A549 (cell line): ENCODE measurements around the gene DYDC1. TPM values are rescaled to one million over a fixed set of nuclear protein-coding genes. Genes with fewer than 3 reads are reported as not detected.

ENCODE experiments used
- ATAC-seq, 2 experiments: fragments of 200-7000 bp in 1 of 2; fragments of >200 bp in 1 of 2; cut with Nextera tagmentation in 1 of 2; cut with Tn5 transposase in 1 of 2; 3 replicates each; pipeline versions ENCODE4 v1.8.0 to v1.9.1; 2018 to 2020; ENCODE audit warnings: mild to moderate bottlenecking in 1 of 2, moderate library complexity in 1 of 2
- CTCF ChIA-PET: fragments of 300-600 bp; sonication (Branson Sonifier 250); formaldehyde crosslinking; extraction: SDS; loops from one replicate; lab custom pipeline; 2021; ENCODE audit warnings: antibody characterized with exemption, inconsistent platforms; lab: Yijun Ruan, JAX
- POLR2A ChIA-PET: fragments of 350-600 bp; formaldehyde crosslinking; extraction: SDS; loops from one replicate; lab custom pipeline; 2021; ENCODE audit warnings: antibody characterized with exemption, inconsistent platforms; lab: Yijun Ruan, JAX
- DNase-seq, 2 experiments: peaks; one replicate each; pipeline versions ENCODE4 v3.0.0 to v3.0.0-alpha.2; 2011 to 2016; ENCODE audit warnings: low read depth in 1 of 2, low spot score in 1 of 2
- FAIRE-seq: peaks from 2 replicates; lab custom pipeline; 2011; peaks lifted over from hg19 to GRCh38; lab: Jason Lieb, UNC
- H3K27ac ChIP-seq, 2 experiments: fragments of >200 bp; sonication (Bioruptor Twin); formaldehyde crosslinking; 3 replicates each; pipeline ENCODE4 v1.5.1; 2016 to 2017
- H3K4me1 ChIP-seq: fragments of >200 bp; sonication (Bioruptor Twin); formaldehyde crosslinking; 3 replicates; pipeline ENCODE4 v1.6.1; 2016
- H3K4me2 ChIP-seq: fragments of >200 bp; sonication (Bioruptor Twin); formaldehyde crosslinking; 3 replicates; pipeline ENCODE4 v1.6.1; 2016
- H3K4me3 ChIP-seq: fragments of >200 bp; sonication (Bioruptor Twin); formaldehyde crosslinking; 3 replicates; pipeline ENCODE4 v1.5.1; 2016
- H3K9me3 ChIP-seq: fragments of >200 bp; sonication (Bioruptor Twin); formaldehyde crosslinking; 3 replicates; pipeline ENCODE4 v1.6.1; 2016
- BHLHE40 ChIP-seq: IDR thresholded peaks from 2 replicates; pipeline ENCODE4 v1.6.1; 2012; ENCODE audit warnings: low read depth, low read length, inconsistent platforms
- CEBPB ChIP-seq, 2 experiments: fragments of >200 bp in 1 of 2; sonication (Bioruptor Twin) in 1 of 2; formaldehyde crosslinking in 1 of 2; IDR thresholded peaks; 2 replicates each; pipeline ENCODE4 v1.6.1; 2012 to 2016
- CHD2 ChIP-seq: fragments of 150-350 bp; IDR thresholded peaks from 2 replicates; pipeline ENCODE4 v1.6.1; 2014; ENCODE audit warnings: low read length; ENCODE audit not compliant: partially characterized antibody
- CHD4 ChIP-seq: fragments of 200-600 bp; sonication (generic); IDR thresholded peaks from 2 replicates; pipeline ENCODE4 v1.6.1; 2016; ENCODE audit warnings: antibody characterized with exemption, mild to moderate bottlenecking, borderline replicate concordance
- EHMT2 ChIP-seq: fragments of 200-600 bp; sonication (generic); IDR thresholded peaks from 2 replicates; pipeline ENCODE4 v1.6.1; 2016; ENCODE audit warnings: antibody characterized with exemption, low read depth, mild to moderate bottlenecking, moderate library complexity
- GATA3 ChIP-seq: IDR thresholded peaks from 2 replicates; pipeline ENCODE4 v1.6.1; 2012; ENCODE audit warnings: borderline replicate concordance
- HDAC2 ChIP-seq: fragments of 200-600 bp; sonication (generic); IDR thresholded peaks from 2 replicates; pipeline ENCODE4 v1.6.1; 2016
- HEYL ChIP-seq: fragments of 250-450 bp; sonication (Bioruptor Pico); IDR thresholded peaks from 2 replicates; pipeline ENCODE4 v1.8.0; 2021; ENCODE audit warnings: mild to moderate bottlenecking, moderate library complexity
- HOXB13 ChIP-seq: fragments of 250-450 bp; sonication (Bioruptor Pico); IDR thresholded peaks from 2 replicates; pipeline ENCODE4 v1.5.0; 2020; ENCODE audit warnings: low read depth, mild to moderate bottlenecking, moderate library complexity
- JUN ChIP-seq, 2 experiments: fragments of >200 bp; sonication (Bioruptor Twin); formaldehyde crosslinking; IDR thresholded peaks; 2 replicates in 1 of 2; 3 replicates in 1 of 2; pipeline ENCODE4 v1.6.1; 2016 to 2017
- JUNB ChIP-seq: fragments of >200 bp; sonication (Bioruptor Twin); formaldehyde crosslinking; IDR thresholded peaks from 2 replicates; pipeline ENCODE4 v1.6.1; 2016
- KDM5A ChIP-seq: fragments of 200-600 bp; sonication (generic); IDR thresholded peaks from 2 replicates; pipeline ENCODE4 v1.6.1; 2016; ENCODE audit warnings: antibody characterized with exemption, mild to moderate bottlenecking
- MYC ChIP-seq: IDR thresholded peaks from 2 replicates; pipeline ENCODE4 v1.6.1; 2012; ENCODE audit warnings: mild to moderate bottlenecking, inconsistent platforms, low read length, improper control_type of control experiment, borderline replicate concordance
- NFE2L2 ChIP-seq: fragments of 150-350 bp; conservative IDR thresholded peaks from 2 replicates; pipeline ENCODE4 v1.6.1; 2014; ENCODE audit warnings: low read length
- NPAS2 ChIP-seq: fragments of 250-450 bp; sonication (Bioruptor Pico); IDR thresholded peaks from 2 replicates; pipeline ENCODE4 v1.8.0; 2022; ENCODE audit warnings: mild to moderate bottlenecking, moderate library complexity, borderline replicate concordance
- SREBF2 ChIP-seq: fragments of 450-650 bp; IDR thresholded peaks from 2 replicates; pipeline ENCODE4 v1.6.1; 2014; ENCODE audit warnings: mild to moderate bottlenecking, moderate library complexity
- ZFP36 ChIP-seq: fragments of 450-650 bp; IDR thresholded peaks from 2 replicates; pipeline ENCODE4 v1.6.1; 2014; ENCODE audit warnings: borderline replicate concordance; ENCODE audit not compliant: partially characterized antibody
- ZSCAN20 ChIP-seq: fragments of 250-450 bp; sonication (Bioruptor Pico); IDR thresholded peaks from 2 replicates; pipeline ENCODE4 v1.8.0; 2022; ENCODE audit warnings: mild to moderate bottlenecking, moderate library complexity
- WGBS: methylation state at CpG from one replicate; pipeline ENCODE4 v1.1.6; 2017; ENCODE audit errors: missing lambda C conversion rate; 5-methylcytosine and 5-hydroxymethylcytosine counted together
- polyA plus RNA-seq, 4 experiments: library from polyadenylated mRNA; depleted of rRNA in 3 of 4; stranded (reverse); fragments of >200 nt; fragmentation: RNase III in 1 of 4; extraction: RNeasy Plus Mini Kit Qiagen cat#74134 plus additional on column Dnase treatment in 1 of 4; gene quantifications; 2 replicates in 3 of 4; 3 replicates in 1 of 4; pipeline ENCODE4 v1.2.3, GENCODE V29; 2011 to 2017
- TF ChIP-seq, protein P1 (sequence below): fragments of 200-600 bp; sonication (generic); IDR thresholded peaks from 2 replicates; pipeline ENCODE4 v1.6.1; 2016; ENCODE audit warnings: antibody characterized with exemption, mild to moderate bottlenecking, moderate library complexity
- TF ChIP-seq, protein P2 (sequence below): fragments of 450-650 bp; IDR thresholded peaks from 2 replicates; pipeline ENCODE4 v1.6.1; 2014; ENCODE audit warnings: antibody characterized with exemption
- TF ChIP-seq, protein P3 (sequence below): fragments of 250-450 bp; sonication (Bioruptor Pico); IDR thresholded peaks from 2 replicates; pipeline ENCODE4 v1.5.0; 2020; ENCODE audit warnings: low read depth, mild to moderate bottlenecking, moderate library complexity

DYDC1 gene
- polyA plus RNA-seq, 2 of the 4 experiments (the other 2 are of a cell fraction): not detected

DNA sequence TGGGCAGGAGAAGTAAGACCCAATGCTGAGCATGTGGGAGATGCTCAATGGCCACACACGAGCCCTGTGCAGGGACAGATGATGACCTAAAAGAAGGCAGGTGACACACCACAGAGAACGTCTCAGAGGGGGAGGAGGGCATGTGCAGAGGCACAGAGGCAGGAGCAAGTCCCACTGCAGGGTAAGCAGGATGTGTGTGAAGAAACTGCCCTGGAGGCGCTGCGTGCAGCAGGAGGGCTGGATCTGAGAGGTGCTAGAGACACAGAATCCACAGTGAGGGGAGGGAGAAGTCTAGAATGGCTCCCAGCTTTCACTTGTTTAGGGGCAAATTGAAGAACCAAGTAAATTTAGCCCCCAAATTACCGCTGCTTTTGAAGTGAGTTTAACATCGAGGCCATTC is 14.9 kb upstream of the DYDC1 start:
- POLR2A ChIA-PET: no interaction called here
- H3K4me3 ChIP-seq: no peak overlapping the region
- no peak for DNase-seq
- no peak overlapping the region for H3K27ac ChIP-seq
- WGBS: 51% methylated on average over 6 of the region's 6 CpGs
- no peaks in the 10 kb centered on the region for H3K9me3 ChIP-seq
- TF ChIP-seq ZFP36 (no peak), HDAC2 (no peak), SREBF2 (no peak), CHD4 (no peak), KDM5A (no peak), NFE2L2 (no peak), CHD2 (no peak), BHLHE40 (no peak), ZSCAN20 (CRISPR knock-in tag) (no peak), GATA3 (no peak), HOXB13 (CRISPR knock-in tag) (no peak), HEYL (CRISPR knock-in tag) (no peak), JUNB (no peak), MYC (no peak), JUN (IDR thresholded peaks at IDR 0.05) (no peak), EHMT2 (no peak)
- TF ChIP-seq, protein P1, sequence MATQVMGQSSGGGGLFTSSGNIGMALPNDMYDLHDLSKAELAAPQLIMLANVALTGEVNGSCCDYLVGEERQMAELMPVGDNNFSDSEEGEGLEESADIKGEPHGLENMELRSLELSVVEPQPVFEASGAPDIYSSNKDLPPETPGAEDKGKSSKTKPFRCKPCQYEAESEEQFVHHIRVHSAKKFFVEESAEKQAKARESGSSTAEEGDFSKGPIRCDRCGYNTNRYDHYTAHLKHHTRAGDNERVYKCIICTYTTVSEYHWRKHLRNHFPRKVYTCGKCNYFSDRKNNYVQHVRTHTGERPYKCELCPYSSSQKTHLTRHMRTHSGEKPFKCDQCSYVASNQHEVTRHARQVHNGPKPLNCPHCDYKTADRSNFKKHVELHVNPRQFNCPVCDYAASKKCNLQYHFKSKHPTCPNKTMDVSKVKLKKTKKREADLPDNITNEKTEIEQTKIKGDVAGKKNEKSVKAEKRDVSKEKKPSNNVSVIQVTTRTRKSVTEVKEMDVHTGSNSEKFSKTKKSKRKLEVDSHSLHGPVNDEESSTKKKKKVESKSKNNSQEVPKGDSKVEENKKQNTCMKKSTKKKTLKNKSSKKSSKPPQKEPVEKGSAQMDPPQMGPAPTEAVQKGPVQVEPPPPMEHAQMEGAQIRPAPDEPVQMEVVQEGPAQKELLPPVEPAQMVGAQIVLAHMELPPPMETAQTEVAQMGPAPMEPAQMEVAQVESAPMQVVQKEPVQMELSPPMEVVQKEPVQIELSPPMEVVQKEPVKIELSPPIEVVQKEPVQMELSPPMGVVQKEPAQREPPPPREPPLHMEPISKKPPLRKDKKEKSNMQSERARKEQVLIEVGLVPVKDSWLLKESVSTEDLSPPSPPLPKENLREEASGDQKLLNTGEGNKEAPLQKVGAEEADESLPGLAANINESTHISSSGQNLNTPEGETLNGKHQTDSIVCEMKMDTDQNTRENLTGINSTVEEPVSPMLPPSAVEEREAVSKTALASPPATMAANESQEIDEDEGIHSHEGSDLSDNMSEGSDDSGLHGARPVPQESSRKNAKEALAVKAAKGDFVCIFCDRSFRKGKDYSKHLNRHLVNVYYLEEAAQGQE: no peak
- FAIRE-seq: no peak
- H3K4me2 ChIP-seq: no peak overlapping the region
- no peak; a peak in 1 of 6 replicates for ATAC-seq
- CTCF ChIA-PET: interaction anchor here (1.5 kb wide), 1 partner anchor 73 kb away, joined by 5 read pairs; no protein-coding TSS in a partner anchor
- no peaks in the 10 kb centered on the region for H3K4me1 ChIP-seq

DNA sequence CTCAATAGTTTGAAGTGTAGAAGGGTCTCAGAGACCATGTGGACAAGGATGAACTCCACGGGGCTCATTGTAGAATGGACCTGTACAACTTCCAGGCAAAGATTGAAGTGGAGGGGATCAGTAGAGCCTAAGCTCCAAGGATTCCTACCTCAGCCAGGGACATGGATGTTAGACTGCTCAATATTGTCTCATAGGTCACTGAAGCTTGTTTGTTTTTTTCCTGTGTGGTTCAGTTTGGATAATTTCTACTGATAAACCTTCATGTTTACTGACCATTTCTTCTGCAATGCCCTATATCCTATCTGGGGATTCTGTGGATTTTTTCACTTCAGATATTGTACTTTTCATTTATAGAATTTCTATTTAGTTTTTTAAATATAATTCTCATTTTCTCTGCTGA is 9.0 kb upstream of the DYDC1 start:
- Histone ChIP-seq H3K4me1 (no peaks in the 10 kb centered on the region), H3K4me2 (no peak overlapping the region), H3K4me3 (no peak overlapping the region), H3K9me3 (no peaks in the 10 kb centered on the region), H3K27ac (no peak overlapping the region)
- DNase-seq: no peak
- ChIA-PET POLR2A (no interaction called here), CTCF (no interaction called here)
- WGBS: 0% methylated on average over 1 of the region's 1 CpG
- FAIRE-seq: no peak
- ATAC-seq: no peak
- TF ChIP-seq, protein P2, sequence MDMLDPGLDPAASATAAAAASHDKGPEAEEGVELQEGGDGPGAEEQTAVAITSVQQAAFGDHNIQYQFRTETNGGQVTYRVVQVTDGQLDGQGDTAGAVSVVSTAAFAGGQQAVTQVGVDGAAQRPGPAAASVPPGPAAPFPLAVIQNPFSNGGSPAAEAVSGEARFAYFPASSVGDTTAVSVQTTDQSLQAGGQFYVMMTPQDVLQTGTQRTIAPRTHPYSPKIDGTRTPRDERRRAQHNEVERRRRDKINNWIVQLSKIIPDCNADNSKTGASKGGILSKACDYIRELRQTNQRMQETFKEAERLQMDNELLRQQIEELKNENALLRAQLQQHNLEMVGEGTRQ: no peak
- TF ChIP-seq HDAC2 (no peak), SREBF2 (no peak), NPAS2 (no peak), CEBPB (IDR thresholded peaks at IDR 0.05) (no peak), NFE2L2 (no peak)
- TF ChIP-seq, protein P3, sequence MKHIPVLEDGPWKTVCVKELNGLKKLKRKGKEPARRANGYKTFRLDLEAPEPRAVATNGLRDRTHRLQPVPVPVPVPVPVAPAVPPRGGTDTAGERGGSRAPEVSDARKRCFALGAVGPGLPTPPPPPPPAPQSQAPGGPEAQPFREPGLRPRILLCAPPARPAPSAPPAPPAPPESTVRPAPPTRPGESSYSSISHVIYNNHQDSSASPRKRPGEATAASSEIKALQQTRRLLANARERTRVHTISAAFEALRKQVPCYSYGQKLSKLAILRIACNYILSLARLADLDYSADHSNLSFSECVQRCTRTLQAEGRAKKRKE (CRISPR knock-in tag): no peak
